ENCODE measurements around the gene COL4A2.

The COL4A2 gene

DNA sequence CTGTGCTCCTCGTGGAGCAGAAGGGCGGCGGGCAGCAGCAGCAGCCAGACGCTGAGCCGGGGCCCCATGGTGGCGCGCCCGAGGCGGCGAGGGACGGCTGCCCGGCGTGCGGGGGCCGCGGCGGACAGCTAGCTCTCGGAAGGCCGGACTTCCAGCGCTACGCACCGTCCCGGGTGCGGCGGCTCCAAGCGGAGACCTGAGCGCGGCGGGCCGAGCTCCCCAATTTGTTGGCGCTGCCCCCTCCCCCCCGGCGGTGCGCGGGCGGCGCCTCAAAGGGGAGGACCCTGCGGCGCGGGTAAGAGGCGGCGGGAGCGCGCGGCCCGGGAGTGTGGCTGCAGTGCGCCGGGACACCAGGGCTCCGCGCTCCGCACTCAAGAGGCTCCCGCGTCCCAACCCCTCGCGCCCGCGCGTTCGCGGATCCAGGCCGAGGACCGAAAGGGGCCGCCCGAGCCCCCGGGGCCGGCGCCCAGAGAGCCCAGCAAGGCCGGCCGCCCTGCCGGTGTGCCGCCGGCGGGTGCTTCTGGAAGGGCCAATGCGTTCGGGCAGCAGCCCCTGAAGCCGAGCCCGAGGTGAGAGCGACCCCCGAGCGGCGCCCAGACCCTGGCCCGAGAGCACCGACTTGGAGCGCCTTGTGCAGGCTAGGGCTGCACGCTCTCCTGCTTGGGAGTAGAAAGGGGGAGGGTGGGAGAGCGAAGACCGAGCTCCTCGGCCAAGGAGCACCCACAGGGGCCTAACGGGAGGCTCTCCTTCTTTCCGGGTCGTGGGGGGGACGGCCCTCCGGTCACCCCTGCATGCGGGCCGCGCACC, at the start of gene COL4A2, which contains the start of gene COL4A1:
COL4A2 (plus strand) TSS at position 325 of the 807 bp plus-strand sequence. CDS start 620 bp downstream, outside the sequence.
COL4A1 (minus strand) TSS at position 198 of the 807 bp plus-strand sequence; CDS start at position 68, 130 bp downstream.
- DNase-seq, result no peak

DNA sequence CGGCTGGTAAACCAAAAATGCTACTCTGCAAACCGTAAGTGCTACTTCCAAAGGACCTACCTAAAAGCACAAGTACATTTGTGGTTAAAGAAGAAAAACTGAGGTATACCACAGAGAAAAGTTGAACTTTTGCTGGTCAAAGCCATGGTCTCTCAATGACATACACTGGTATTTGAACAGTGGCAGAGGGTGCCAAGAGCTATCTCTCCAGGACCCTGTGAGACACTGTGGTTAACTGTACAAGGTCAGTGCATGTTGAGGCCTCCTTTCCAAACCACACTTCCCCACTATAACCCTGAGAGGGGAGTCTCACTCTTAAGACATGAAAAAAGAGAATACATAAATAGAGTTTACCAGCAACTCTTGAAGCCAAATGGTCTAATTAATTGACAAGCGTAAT, 49.7 kb upstream of the COL4A2 start:
- no peak for DNase-seq

DNA sequence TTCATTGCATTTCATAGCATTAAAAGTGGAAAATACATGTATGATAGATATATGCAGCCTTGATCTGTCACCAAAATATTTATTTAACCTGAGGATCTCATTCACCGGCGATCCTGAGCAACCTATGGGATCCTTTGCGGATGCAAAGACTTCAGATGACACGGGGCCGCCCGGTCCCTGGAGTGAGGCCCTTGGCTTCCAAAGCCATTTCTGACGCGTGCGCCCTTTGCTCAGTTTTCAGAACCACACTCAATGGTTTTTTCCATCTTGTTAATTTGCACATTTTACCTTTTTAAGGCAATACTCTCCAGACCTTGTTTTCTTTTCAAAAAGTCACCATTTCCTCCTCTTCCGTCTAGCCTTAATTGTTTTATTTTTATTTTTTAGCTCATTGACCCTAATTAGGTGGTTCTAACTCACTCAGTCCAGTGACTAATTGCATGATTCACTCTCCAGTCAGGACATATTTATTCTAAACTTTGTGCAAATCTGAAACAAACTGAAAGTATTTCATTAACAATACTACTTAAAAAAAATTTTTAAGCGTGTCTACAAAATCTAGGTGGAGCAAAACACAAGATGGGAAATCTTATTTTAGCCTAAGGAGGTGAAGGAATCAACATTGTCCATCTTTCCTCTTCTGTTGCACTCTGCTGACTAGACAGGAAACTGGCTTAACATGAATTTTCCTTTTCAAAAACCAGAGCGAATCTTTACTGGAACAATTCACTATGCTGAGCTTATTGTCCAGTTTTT, 48.0 kb upstream of the COL4A2 start:
- DNase-seq, result no peak

DNA sequence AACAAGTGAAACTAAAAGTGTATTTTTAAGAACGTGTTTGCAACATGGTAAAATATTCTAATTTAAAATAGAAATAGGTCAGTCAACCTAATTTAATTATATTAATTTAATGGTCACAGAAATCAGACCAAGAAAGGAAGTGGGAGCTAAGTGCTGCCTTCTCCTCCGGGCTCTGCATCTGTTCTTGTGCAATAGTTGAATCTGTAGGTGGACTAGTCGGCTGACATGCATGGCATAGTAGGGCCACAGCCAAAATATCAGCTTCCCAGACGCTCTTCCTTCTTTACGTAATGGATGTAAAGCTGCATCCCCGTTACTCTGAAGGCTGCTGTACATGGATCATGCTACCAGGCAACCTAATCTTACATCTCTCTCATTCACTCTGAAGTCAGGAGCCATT, 47.4 kb upstream of the COL4A2 start:
- no peak for DNase-seq

DNA sequence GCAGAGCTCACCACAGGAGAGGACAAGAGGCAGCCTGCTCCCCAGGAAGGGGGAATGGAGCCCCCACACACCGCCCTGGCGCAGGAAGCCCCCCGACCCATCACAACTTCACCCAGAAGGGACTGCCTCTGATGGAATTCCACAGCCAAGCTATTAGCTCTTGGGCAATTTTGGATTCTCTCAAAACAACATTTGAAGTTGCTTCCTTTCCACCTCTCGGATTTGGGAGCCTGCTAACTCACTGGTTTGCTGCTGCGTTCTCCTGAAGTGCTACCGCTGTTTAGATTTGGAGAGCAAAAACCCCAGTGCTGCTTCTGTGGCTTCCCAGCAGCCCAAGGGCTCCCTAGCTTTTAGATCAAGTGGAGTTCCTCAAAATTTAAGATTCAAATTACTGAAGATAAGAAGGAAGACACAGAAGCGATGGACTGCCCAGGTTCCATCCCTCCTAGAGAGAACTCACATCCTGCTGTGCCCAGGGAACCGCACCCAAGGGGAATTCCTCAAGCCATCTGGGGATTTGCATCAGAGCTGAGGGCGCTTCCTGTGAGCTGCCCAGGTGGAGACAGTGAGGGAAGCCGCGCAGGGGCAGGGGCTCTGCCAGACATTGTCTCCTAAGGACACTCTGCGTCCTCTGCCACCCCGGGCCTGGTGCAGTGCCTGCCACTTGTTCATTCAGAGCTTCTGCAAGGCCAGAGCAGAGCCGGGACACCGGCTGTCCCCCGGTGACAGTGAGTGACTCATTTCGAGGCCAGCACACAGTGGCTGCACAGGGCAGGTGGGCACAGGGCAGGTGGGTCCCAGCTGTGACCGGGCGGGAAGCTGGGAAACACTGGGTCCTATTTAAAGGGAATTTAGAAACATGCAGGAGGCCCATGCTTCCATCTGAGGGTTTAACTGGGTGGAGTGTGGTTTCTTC, 45.7 kb upstream of the COL4A2 start:
- no peak for DNase-seq

DNA sequence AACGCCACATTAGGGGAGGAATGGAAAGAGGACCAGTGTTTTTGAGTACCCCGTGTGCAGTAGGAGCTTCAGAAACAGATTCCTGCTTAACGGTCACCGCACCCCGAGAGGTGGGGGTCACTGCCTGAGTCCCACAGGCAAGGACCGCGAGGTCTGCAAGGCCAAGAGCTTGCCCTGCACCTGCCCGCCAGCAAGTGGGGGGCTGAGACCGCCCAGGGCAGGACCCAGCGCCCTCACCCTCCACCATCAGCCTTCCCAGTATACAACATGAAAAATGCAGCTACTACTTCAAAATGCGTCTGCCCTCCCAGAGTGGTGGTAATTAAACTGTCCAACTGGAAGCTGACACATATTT, 45.0 kb upstream of the COL4A2 start:
- DNase-seq, result no peak

DNA sequence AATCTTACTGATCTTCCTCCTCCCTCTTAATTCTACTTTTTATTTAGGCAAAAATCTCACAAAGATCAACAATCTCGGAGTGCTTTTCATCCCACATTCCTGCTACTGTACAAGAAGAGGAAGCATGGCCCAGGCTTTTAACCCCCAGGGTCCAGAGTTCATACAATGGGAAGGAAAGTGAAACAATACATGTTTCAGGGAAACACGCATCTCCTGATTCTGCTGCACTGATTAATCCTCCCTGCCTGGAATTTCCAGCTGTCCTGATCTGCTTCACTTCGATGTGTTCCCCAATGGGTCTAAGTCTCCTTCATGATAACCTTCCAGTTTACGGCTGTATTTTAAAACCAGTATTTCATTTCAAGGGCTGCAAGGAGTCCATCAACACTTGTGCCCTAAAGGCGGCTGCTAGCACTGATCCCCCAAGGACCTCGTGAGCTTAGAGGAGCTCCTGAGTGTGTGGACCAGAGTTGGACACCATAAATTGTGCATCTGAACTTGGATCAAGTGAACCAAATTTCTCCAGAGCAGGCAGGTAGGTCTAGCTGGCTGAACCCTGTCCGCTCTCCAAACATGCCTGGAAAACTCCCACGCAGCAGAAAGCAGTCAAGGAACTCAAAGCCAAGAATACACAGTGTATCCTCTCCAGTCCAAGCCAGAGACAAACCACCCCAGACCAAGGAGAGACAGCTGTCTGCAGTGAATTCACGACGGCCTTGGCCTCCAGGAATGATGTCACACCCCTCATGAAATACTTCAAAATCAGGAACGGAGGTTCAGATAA, 44.4 kb upstream of the COL4A2 start:
- DNase-seq, result no peak

DNA sequence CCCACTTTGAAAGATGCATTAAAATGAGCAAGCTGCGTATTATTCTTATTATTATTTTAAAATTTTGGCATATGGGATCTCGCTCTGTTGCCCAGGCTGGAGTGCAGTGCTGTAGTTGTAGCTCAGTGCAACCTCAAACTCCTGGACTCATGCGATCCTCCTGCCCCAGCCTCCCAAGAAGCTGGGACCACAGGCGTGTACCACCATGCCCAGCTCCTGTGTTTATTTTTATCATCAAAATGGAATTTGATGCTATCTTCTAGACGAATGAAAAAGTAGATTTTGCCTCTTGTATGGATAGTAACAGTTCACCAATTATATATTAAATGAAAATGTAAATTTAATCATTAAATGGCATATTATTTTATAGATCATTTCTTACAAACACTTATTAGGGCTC, 43.7 kb upstream of the COL4A2 start:
- no peak for DNase-seq

DNA sequence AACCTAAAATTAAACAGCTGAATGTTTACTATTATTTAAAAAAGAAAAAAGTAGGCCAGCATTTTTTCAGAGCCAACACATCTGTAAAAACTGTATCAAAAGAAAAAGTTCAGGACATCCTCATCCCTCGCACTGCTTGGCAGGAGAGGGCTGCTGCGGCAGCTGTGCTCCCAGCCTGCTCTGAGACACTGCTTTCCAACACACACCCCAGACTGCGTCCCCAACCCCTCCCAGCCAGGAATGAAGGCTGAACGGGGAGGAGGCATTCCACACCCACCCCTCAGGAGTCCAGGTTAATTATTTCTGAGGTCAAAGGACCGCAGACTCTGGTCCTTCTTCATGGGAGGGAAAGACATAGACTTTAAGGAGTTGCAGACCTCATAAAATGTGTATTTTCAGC, 43.2 kb upstream of the COL4A2 start:
- DNase-seq, result no peak

DNA sequence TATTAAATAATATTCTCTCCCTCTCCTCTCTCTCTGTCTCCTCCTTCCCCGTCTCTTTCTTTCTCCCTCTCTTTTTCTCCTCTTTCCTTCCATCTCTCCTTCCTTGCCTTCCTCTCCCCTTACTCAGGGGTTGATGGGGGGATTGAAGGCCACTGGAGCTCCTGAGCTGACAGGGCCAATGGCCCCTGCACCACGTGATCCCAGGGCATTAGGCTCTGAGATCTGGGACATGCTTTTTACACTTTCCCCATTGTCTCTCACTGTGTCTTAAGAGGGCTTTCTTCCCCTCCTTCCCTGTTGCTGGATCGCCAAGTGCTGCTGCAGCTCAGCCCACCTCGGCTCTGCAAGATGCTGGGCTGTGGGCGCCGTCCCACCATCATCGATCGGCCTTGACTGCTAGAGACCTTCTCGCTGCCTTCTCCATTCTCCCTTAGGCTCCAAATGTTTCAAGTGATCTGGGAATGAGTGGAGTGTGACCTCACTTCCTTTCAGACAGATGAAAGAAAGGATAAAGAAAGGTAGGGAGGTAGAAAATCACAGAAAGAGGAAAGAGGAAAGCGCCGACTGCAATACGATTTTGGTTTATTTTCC, 42.3 kb upstream of the COL4A2 start:
- DNase-seq, result no peak

DNA sequence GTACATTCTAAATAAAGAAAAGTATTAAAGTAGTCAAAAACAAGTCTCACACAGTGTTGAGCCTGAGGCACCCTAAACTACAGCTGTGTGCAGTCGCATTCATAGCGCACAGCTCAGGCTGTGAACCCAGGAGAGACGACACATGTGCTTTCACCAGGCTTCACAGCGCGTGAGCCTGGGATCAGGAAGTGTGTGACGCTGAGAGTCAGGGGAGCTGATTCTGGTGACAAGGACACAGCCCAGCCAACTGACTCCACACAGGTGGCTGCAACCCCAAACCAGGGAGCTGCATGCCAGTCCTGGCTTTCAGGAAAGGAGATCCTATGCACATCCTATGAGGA, 41.8 kb upstream of the COL4A2 start:
- DNase-seq, result no peak

DNA sequence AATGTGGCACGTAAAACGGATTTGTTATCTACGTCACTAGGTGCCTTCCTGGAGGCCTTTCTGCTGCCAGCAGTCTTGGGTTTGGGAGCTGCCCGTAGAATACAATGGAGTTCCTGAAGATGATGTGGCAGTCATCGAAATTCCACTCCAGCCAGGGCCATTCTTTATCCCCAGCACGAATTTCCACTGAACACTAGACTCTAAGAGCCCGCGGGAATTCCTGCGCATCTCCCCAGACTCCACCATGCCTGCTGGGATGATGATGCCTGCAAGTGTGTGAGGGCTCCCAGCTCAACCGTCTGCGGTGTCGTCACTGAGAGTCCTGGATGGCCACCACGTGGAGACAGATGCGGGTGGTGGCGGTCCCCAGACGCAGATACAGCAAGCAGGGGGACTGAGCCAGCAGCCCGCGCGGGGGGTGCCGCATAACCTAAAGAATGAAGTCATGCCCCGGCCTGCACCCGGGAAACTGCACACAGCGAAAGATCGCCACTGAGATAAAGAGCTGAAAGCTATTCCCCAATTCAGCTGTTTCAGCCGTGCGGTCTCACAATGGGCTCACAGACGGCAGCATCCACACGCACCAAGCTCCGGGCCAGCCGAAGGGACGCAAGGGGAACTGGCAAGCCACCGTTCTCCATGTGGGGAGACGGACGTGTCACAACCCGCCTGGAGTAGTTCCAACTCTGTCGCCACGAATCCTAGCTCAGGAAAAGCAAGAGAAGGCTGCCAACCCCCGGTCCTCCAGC, 41.2 kb upstream of the COL4A2 start:
- DNase-seq, result no peak

DNA sequence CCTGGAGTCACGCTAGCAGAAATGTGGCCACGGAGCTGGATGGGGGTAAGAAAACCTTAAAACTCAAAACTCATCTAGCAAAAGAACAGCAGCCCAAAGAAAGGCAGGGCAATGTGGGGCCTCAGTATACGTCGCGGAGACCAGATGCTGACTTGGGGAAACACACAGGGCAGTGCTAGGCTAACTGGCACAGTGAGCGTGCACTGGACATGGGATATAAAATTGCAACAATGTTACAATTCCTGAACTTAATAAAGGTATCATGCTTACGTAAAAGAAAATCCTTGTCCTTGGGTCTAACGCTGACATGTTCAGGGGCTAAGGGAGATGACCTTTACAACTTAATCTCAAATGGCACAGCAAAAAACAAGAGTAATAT, 40.7 kb upstream of the COL4A2 start:
- no peak for DNase-seq

DNA sequence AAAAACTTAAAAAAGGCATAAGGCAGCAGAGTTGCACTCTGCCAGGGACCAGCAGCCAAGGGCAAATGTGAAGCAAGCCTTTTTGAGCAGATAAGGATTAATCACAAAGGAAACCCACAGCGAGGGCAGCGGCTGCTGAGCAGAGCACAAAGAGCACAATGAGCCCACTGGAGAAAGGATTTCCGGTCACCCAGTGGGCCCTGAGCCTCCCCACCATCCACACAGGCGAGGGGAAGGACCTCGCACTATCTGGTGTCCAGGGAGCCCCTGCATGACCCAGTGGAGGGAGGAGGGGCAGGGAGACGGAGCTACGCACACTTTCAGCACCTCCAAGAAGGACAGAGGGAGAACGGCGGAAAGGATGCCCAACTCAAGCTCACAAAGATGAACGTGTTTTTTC, 40.1 kb upstream of the COL4A2 start:
- DNase-seq, result no peak

DNA sequence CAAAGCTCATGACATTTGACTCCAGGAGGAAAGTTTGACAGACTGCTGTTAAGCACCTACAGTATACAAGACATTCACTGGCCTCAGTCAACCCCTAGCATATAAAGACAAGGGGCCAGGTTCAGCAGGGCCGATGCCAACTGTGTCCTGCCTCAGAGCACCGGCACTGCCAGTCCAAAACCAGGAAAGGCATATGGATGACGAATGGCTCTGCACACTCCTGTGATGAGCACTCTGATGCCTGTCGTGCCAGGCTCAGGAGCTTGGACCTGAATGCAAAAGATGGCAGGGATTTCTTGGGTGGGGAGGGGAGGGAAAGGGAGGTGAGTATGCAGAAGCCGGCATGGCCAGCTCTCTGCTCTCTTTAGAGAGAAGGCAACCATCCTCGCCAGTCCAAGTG, 39.0 kb upstream of the COL4A2 start:
- DNase-seq, result no peak

DNA sequence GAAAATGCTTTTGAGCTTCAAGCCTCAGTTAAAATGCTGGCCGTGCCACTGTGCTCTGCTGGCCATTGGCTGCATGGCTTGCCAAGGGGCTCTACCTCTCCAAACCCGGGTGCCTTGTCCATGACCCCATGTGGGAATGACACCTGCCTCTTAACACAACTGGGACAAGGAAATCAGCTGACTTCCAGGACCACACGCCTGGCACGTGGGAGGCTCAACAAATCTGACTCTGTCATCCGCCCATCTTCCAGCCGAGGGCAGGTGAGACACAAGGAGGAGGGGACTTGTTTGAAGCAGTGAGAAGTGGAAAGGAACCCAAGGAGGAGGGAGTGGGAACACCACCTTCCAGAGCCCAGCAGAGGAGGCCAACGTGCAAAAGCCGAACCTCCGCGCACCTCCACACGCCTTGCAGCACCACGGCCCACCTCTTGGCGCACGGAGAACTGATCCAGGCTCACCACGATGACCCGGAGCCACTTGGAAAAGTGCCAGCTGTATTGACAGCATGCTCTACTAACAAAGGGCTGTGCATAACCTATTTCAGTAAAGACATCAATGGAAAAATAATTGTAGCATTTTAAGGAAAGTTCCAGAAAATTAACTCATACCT, 38.4 kb upstream of the COL4A2 start:
- DNase-seq, result no peak

DNA sequence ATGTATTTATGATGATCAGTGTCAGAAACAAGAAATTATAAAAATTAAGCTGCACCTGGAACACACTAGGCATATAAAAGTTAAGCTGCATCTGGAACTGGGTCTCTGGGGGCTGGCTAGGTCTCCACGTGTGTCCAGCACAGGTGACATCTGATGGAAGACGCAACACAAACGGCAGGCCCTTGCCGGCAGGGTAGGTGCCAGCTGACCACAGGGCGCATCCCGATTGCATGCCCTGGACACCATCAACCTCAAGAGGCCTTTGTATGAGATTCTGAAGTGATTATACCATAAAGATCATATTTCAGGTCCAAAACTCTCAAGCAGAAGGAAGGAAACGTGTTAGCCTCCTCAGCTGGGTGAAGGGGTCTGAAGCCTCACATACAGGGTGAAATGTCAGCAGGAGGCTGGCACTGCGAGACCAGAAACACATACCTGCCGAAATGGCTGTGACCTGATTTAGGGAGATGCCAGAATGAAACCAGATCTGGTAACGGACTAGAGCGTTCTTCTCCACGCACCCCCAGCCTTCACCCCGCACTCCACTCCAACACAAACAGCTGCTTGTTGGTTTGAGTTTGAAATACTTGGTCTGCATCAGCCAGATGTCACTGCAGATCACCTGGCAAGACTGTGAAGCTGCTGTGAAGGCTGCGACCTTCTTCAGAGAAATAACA, 37.4 kb upstream of the COL4A2 start:
- no peak for DNase-seq

DNA sequence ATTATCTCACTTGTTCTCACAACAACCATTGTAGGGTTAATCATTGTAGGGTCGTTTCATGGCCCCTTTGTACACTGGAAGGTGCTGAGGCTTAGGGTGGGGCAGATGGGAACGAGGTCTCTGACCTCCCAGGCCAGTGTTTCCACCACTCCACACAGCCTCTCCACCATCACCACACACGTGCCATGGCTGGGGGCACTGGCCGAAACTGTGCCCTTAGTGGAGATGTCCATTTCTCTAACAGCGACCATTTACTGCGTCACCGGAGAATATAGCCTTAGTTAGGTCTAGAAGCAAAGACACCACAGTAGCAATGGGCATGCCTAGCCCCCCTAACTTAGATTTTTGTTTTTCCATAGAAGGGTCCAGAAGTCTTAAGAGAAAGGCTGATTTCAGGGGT, 36.6 kb upstream of the COL4A2 start:
- DNase-seq, result no peak

DNA sequence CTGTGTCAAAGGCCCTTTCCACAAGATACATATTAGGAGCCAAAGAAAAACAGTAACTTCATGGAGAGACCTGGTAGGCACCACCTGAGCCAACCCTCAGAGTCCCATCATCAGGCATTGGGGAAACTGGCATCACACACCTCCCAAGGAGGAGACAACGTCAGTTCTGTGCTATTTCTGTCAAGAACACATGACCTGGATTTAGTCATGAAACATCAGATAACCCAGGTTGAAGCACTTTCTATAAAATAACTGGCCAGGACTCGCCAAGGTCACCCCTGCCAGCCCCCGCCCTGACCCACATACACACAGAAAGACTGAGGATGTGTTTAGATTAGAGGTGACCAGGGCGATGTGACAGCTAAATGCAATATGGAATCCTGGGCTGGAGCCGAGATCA, 35.8 kb upstream of the COL4A2 start:
- no peak for DNase-seq

DNA sequence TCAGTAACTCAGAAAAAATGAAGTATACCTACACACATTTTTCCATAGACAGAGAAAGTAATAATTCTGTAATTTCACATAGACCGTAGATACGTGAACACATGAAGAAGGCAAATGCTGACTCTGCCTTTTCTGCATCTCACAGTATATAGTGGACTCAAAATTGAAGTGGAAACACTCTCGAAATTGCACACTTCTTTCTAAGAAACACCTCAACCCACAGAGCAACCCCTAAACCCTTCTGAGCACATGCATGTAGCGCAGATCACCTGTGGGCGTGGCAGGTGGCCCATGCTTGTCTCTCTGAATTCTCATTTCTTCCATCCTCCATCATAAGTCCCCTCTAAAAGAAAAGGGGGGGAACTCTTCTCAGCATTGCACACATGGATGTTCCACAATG, 34.9 kb upstream of the COL4A2 start:
- DNase-seq, result no peak
